Smooth muscle cell (in vitro differentiated cells): ENCODE data around the gene USP34. TPM values are rescaled to one million over a fixed set of nuclear protein-coding genes. Genes with fewer than 3 reads are reported as not detected.

Experiments
- DNase-seq: peaks from one replicate; lab custom pipeline; 2025; ENCODE audit not compliant: unreplicated experiment; lab: John Stamatoyannopoulos, UW
- H2AFZ ChIP-seq: fragments of 200-600 bp; sonication (generic); 2 replicates; pipeline ENCODE4 v1.6.0; 2016; ENCODE audit warnings: antibody characterized with exemption, low read depth, mild to moderate bottlenecking
- H3F3A ChIP-seq: fragments of 200-600 bp; sonication (generic); 2 replicates; pipeline ENCODE4 v1.6.0; 2017; ENCODE audit warnings: antibody characterized with exemption, low read depth
- H3K27ac ChIP-seq: fragments of 200-600 bp; sonication (generic); 2 replicates; pipeline ENCODE4 v1.5.1; 2016; ENCODE audit warnings: low read depth, mild to moderate bottlenecking
- H3K27me3 ChIP-seq: fragments of 200-600 bp; sonication (generic); 2 replicates; pipeline ENCODE4 v1.6.1; 2016; ENCODE audit warnings: low read depth, mild to moderate bottlenecking
- H3K36me3 ChIP-seq: fragments of 200-600 bp; sonication (generic); 2 replicates; pipeline ENCODE4 v1.5.1; 2016; ENCODE audit warnings: low read depth
- H3K4me1 ChIP-seq: fragments of 200-600 bp; sonication (generic); 2 replicates; pipeline ENCODE4 v1.5.1; 2016; ENCODE audit warnings: low read depth
- H3K4me2 ChIP-seq: fragments of 200-600 bp; sonication (generic); 2 replicates; pipeline ENCODE4 v1.6.0; 2016; ENCODE audit warnings: mild to moderate bottlenecking
- H3K4me3 ChIP-seq: fragments of 200-600 bp; sonication (generic); 2 replicates; pipeline ENCODE4 v1.5.1; 2016; ENCODE audit warnings: mild to moderate bottlenecking
- H3K79me2 ChIP-seq: fragments of 200-600 bp; sonication (generic); 2 replicates; pipeline ENCODE4 v1.6.0; 2016; ENCODE audit warnings: low read depth, mild to moderate bottlenecking
- H3K9ac ChIP-seq: fragments of 200-600 bp; sonication (generic); 2 replicates; pipeline ENCODE4 v1.6.0; 2016; ENCODE audit warnings: low read depth
- H3K9me3 ChIP-seq: fragments of 200-600 bp; sonication (generic); replicated peaks from 2 replicates; pipeline ENCODE4 v1.5.1; 2016; ENCODE audit warnings: low read depth
- H4K20me1 ChIP-seq: fragments of 200-600 bp; sonication (generic); 2 replicates; pipeline ENCODE4 v1.6.0; 2016; ENCODE audit warnings: low read depth
- CTCF ChIP-seq: fragments of 200-600 bp; sonication (generic); IDR thresholded peaks from 2 replicates; pipeline ENCODE4 v1.5.1; 2017; ENCODE audit warnings: borderline replicate concordance, mild to moderate bottlenecking, antibody characterized with exemption; ENCODE audit not compliant: insufficient read depth, poor library complexity, severe bottlenecking
- WGBS: methylation state at CpG from one replicate; pipeline ENCODE4 v1.1.7; 2016; ENCODE audit warnings: low lambda C conversion rate; 5-methylcytosine and 5-hydroxymethylcytosine counted together
- polyA plus RNA-seq: library from polyadenylated mRNA; unstranded; fragments of >200 nt; fragmentation: Nextera tagmentation; extraction: Ambion mirVana; gene quantifications from 2 replicates; pipeline ENCODE4 v1.2.1, GENCODE V29; 2016
- total RNA-seq: library from RNA; depleted of rRNA; stranded (reverse); fragments of >200 nt; gene quantifications from 2 replicates; pipeline ENCODE4 v1.2.3, GENCODE V29; 2014

Gene USP34
- total and polyA plus RNA-seq, 2 experiments from 2014 or later, result 26.4 to 152 TPM

- Histone ChIP-seq H4K20me1 (peaks cover 75% of the 10 kb centered on the region), H2AFZ (no peak overlapping the region), H3K27ac (no peak overlapping the region), H3K4me1 (peaks cover 13% of the 10 kb centered on the region), H3K79me2 (peaks cover 65% of the 10 kb centered on the region), H3K4me3 (no peak overlapping the region), H3K4me2 (no peak overlapping the region), H3K27me3 (no peaks in the 10 kb centered on the region), H3F3A (no peaks in the 10 kb centered on the region), H3K36me3 (peaks cover 3% of the 10 kb centered on the region), H3K9ac (no peak overlapping the region), H3K9me3 (no peaks in the 10 kb centered on the region)
- TF ChIP-seq CTCF, result no peak
- WGBS, result 97% methylated on average over 4 of the region's 4 CpGs
- DNase-seq, result no peak
These were observed 116.2 kb downstream of the USP34 start for GRCh38 chr2:61354543-61355197.

- Histone ChIP-seq H3K79me2 (peaks cover 58% of the 10 kb centered on the region), H3K27me3 (no peaks in the 10 kb centered on the region), H3K9me3 (no peaks in the 10 kb centered on the region), H3K4me1 (peaks cover 13% of the 10 kb centered on the region), H3K4me2 (no peak overlapping the region), H3F3A (no peaks in the 10 kb centered on the region), H3K4me3 (no peak overlapping the region), H3K36me3 (peaks cover 3% of the 10 kb centered on the region), H4K20me1 (peaks cover 67% of the 10 kb centered on the region), H2AFZ (no peak overlapping the region), H3K27ac (no peak overlapping the region), H3K9ac (no peak overlapping the region)
- 98% methylated on average over 6 of the region's 6 CpGs for WGBS
- no peak for DNase-seq
- no peak for TF ChIP-seq CTCF
These were observed 117.0 kb downstream of the USP34 start for GRCh38 chr2:61353909-61354308.

- Histone ChIP-seq H3K4me3 (no peak overlapping the region), H3K79me2 (peaks cover 42% of the 10 kb centered on the region), H3K9ac (no peak overlapping the region), H3K4me1 (no peaks in the 10 kb centered on the region), H3K36me3 (peaks cover 17% of the 10 kb centered on the region), H3F3A (no peaks in the 10 kb centered on the region), H4K20me1 (peaks cover 36% of the 10 kb centered on the region), H3K27me3 (no peaks in the 10 kb centered on the region), H3K4me2 (no peak overlapping the region), H2AFZ (no peak overlapping the region), H3K9me3 (no peaks in the 10 kb centered on the region), H3K27ac (no peak overlapping the region)
- no peak for DNase-seq
- 67% methylated on average over 3 of the region's 3 CpGs for WGBS
- TF ChIP-seq CTCF, result no peak
These were observed 120.1 kb downstream of the USP34 start for GRCh38 chr2:61350777-61351176.

- 94% methylated on average over 1 of the region's 1 CpG for WGBS
- Histone ChIP-seq H3K4me1 (peaks cover 5% of the 10 kb centered on the region), H2AFZ (no peak overlapping the region), H3K4me2 (no peak overlapping the region), H3K79me2 (peaks cover 11% of the 10 kb centered on the region), H4K20me1 (peaks cover 28% of the 10 kb centered on the region), H3K27me3 (no peaks in the 10 kb centered on the region), H3K9ac (no peak overlapping the region), H3K27ac (no peak overlapping the region), H3K4me3 (no peak overlapping the region), H3K36me3 (peaks cover 29% of the 10 kb centered on the region), H3F3A (no peaks in the 10 kb centered on the region), H3K9me3 (no peaks in the 10 kb centered on the region)
- TF ChIP-seq CTCF, result no peak
- no peak for DNase-seq
These were observed 127.7 kb downstream of the USP34 start for GRCh38 chr2:61343141-61343540.
